Testis (tissue), 3 donors: ENCODE results near the gene OSBPL5. TPM values are rescaled to one million over a fixed set of nuclear protein-coding genes. Genes with fewer than 3 reads are reported as not detected.

Experiments
- DNase-seq: peaks from one replicate; pipeline ENCODE4 v3.0.0-alpha.2; 2019
- H3K27ac ChIP-seq, 2 donors: fragments of 200-600 bp; sonication (generic); one replicate each; pipeline ENCODE4 v1.5.1; 2019
- H3K27me3 ChIP-seq: fragments of 200-600 bp; sonication (generic); one replicate; pipeline ENCODE4 v1.5.1; 2019
- H3K36me3 ChIP-seq: fragments of 200-600 bp; sonication (generic); one replicate; pipeline ENCODE4 v1.5.1; 2017; ENCODE audit warnings: low read depth; ENCODE audit errors: missing control alignments
- H3K4me1 ChIP-seq: fragments of 200-600 bp; sonication (generic); one replicate; pipeline ENCODE4 v1.5.1; 2019
- H3K4me3 ChIP-seq, 2 donors: fragments of 200-600 bp; sonication (generic); one replicate each; pipeline ENCODE4 v1.5.1; 2017 to 2019
- H3K9me3 ChIP-seq: fragments of 200-600 bp; sonication (generic); one replicate; pipeline ENCODE4 v1.5.1; 2017
- POLR2A ChIP-seq: fragments of 450-650 bp; IDR thresholded peaks from one replicate; pipeline ENCODE4 v1.6.1; 2017; ENCODE audit warnings: antibody characterized with exemption, mild to moderate bottlenecking, moderate library complexity
- WGBS, 2 donors: methylation state at CpG; one replicate each; pipeline ENCODE4 v1.1.5; 2018; 5-methylcytosine and 5-hydroxymethylcytosine counted together
- intact Hi-C: fragments of 100-400 bp; cut with DNase I; formaldehyde crosslinking; loops from one replicate; pipeline ENCODE4 v1.15.1; 2023; ENCODE audit warnings: low total_unique reads
- polyA plus RNA-seq: library from polyadenylated mRNA; stranded (reverse); fragments of 350-450 nt; fragmentation: Illumina TruSeq; extraction: RNeasy Lipid Tissue Mini Kit (QIAGEN cat#74804); gene quantifications from one replicate; pipeline ENCODE4 v1.2.3, GENCODE V29; 2014; ENCODE audit warnings: low read depth, low replicate concordance; ENCODE audit not compliant: insufficient read depth
- total RNA-seq, 2 donors: library from RNA; depleted of rRNA; stranded (reverse); fragments of >200 nt; gene quantifications; one replicate each; pipeline ENCODE4 v1.2.3, GENCODE V29; 2016
- TF ChIP-seq, protein P1 (sequence below), 3 experiments: fragments of 450-650 bp in 2 of 3; fragments of 200-600 bp in 1 of 3; sonication (generic) in 1 of 3; IDR thresholded peaks; one replicate each; pipeline ENCODE4 v1.5.1; 2016 to 2019; ENCODE audit warnings: antibody characterized with exemption in 3 of 3, mild to moderate bottlenecking in 2 of 3, moderate library complexity in 1 of 3

The OSBPL5 gene
- total and polyA plus RNA-seq, 3 donors from 2014 or later, result 8.9 to 18.1 (median 13.2) TPM

DNA sequence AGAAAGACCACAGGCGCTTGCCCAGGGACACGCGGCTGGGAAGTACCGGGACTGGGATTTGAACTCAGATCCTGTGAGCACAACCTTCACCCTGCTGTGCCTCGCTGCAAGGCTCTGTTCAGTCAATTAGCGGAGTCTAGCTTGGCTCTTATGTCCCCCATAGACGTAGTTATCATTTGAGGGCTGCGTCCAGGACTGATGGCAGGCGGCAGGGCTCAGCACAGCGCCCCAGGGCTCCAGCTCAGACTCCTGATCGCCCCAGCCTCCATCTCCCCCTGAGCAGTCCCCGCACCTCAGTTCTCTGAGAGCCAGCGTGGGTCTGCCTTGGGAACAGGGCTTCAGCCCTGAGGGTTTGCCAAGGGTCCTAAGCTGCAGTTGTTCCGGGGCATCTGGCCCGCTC is 33.7 kb upstream of the OSBPL5 start:
- Histone ChIP-seq H3K4me1 (no peaks in the 10 kb centered on the region), H3K36me3 (no peaks in the 10 kb centered on the region), H3K27ac (no peak overlapping the region), H3K27me3 (no peaks in the 10 kb centered on the region), H3K4me3 (no peak overlapping the region), H3K9me3 (no peaks in the 10 kb centered on the region)
- WGBS, 2 donors, result 80 to 89% methylated on average over 7 to 14 of the region's 15 CpGs
- no peak for DNase-seq
- intact Hi-C loops, result no loop called here
- TF ChIP-seq, protein P1, sequence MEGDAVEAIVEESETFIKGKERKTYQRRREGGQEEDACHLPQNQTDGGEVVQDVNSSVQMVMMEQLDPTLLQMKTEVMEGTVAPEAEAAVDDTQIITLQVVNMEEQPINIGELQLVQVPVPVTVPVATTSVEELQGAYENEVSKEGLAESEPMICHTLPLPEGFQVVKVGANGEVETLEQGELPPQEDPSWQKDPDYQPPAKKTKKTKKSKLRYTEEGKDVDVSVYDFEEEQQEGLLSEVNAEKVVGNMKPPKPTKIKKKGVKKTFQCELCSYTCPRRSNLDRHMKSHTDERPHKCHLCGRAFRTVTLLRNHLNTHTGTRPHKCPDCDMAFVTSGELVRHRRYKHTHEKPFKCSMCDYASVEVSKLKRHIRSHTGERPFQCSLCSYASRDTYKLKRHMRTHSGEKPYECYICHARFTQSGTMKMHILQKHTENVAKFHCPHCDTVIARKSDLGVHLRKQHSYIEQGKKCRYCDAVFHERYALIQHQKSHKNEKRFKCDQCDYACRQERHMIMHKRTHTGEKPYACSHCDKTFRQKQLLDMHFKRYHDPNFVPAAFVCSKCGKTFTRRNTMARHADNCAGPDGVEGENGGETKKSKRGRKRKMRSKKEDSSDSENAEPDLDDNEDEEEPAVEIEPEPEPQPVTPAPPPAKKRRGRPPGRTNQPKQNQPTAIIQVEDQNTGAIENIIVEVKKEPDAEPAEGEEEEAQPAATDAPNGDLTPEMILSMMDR (IDR thresholded peaks at IDR 0.05), result no peak
- TF ChIP-seq POLR2A, result no peak

DNA sequence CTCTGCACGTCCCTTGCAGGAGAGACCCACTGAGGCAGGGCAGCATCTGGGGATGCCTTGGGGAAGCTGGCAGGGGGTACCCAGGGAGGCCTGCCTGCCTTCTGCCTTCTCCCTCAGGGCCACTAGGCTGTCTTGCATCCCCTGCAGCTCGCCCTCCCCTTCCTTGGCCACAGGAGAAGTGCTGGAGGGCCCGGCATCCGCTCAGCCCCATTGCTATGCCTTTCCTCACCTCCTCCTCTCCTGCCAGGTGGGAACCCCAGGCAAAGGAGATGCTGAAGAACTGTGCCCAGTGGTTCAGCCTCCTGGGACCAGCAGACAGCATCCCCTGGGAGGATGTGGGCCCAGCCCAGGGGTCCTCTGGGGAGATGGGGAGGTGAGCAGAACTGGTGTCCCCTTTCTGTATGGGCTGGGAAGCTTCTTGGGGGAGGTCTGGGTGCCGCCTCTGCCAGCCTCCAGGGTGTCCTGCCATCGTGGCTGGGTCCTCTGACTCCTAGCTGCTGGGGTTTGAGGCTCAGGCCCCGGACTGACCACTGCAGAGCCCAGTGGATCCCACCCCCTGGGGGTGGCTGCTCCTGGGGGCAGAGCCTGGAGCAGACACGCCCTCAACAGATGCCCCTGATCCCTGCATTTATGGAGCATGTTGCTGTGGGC is 32.9 kb upstream of the OSBPL5 start:
- intact Hi-C loops, result no loop called here
- 89 to 96% methylated on average over 3 to 7 of the region's 8 CpGs for WGBS, 2 donors
- Histone ChIP-seq H3K4me1 (no peaks in the 10 kb centered on the region), H3K36me3 (no peaks in the 10 kb centered on the region), H3K9me3 (no peaks in the 10 kb centered on the region), H3K27ac (no peak overlapping the region), H3K4me3 (no peak overlapping the region), H3K27me3 (no peaks in the 10 kb centered on the region)
- no peak for DNase-seq
- TF ChIP-seq POLR2A, result no peak
- TF ChIP-seq, protein P1 (IDR thresholded peaks at IDR 0.05), result no peak

DNA sequence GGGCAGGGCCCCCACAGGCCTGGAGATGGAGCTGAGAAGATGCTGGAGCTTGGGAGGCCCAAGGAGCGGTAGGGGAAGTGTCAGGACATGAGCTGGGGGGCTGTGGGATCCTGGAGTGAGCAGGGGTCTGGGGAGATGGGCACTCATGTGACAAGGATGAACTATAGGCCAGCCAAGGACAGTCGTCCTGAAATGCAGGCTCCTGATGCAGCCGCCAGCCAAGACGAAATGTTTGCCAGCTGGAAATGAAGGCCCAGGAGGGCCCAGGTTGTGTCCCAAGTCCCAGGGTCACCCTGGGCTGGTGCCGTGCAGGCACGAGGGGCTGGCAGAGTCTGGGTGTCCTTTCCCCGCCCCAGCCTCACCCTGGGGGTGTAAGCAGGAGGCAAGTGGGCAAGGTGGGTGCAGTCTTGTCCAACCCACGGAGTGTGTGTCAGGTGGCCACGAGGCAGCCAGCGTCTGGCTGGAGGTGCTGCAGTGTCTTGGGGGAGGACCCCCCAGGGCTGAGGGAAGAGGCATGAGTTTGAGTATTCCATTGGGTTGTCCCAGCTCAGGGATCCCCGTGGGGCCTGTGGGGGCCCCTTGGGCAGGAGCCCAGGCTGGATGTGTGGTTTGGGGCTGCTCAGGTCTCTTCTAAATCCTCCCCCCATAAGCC is 32.1 kb upstream of the OSBPL5 start:
- Histone ChIP-seq H3K36me3 (no peaks in the 10 kb centered on the region), H3K4me1 (no peaks in the 10 kb centered on the region), H3K27me3 (no peaks in the 10 kb centered on the region), H3K27ac (no peak overlapping the region), H3K4me3 (no peak overlapping the region), H3K9me3 (no peaks in the 10 kb centered on the region)
- WGBS, 2 donors, result 80 to 82% methylated on average over 8 to 11 of the region's 11 CpGs
- no peak for DNase-seq
- no peak for TF ChIP-seq POLR2A
- TF ChIP-seq, protein P1 (IDR thresholded peaks at IDR 0.05), result no peak
- intact Hi-C loops, result no loop called here

DNA sequence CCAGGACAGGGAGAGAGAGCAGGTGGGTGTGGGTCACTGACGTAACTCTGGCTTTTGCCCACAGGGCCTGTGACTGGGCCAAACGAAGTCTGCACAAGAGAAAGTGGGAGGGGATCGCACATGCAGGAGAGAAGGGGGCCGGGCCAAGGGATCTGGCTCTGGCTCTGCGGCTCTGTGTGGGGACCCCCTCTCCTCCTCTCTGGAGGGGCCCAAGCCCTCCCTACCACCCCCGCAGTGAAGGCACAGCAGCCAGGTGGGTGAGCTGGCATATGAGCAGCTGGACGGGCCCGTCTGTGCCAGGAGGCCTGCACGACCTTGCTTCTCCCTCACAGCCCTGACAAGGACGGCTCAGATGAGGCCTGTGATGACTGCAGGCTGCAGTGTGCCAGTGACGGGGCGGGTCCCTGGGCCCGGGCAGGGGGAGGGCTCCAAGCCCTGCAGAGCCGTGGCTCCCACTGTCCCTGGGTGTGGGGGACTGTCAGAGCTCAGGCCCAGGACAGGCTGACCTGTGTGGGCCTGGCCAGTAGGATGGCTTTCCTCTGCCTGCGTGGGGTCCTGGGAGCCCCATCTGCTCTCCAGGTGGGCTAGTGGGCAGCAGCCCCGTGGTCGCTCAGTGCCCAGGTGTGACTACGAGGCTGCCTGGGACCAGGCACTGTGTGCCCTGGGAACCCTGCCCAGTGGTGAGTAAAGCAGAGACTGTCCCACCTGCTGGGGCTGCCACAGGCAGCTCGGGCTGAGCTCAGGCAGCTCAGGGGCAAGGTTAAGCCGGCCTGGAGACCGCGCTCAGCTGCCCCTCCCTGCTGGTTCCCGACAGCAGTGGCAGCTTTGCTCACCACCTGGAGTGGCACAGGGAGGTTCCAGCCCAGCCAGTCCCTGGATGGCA is 31.3 kb upstream of the OSBPL5 start:
- peak; percentile 23 for DNase-seq

More for the DNA sequence above, 31.3 kb upstream of the OSBPL5 start:
- no peaks in the 10 kb centered on the region for H3K4me1 ChIP-seq
- H3K27ac ChIP-seq, result no peak overlapping the region
- no peaks in the 10 kb centered on the region for H3K9me3 ChIP-seq
- no peaks in the 10 kb centered on the region for H3K27me3 ChIP-seq
- no peaks in the 10 kb centered on the region for H3K36me3 ChIP-seq
- TF ChIP-seq POLR2A, result no peak
- TF ChIP-seq, protein P1 (IDR thresholded peaks at IDR 0.05), result no peak
- 75 to 77% methylated on average over 4 to 17 of the region's 23 CpGs for WGBS, 2 donors
- intact Hi-C loops, result no loop called here
- H3K4me3 ChIP-seq, result no peak overlapping the region
